ENCODE data around the gene NOVA1.

The NOVA1 gene

DNA sequence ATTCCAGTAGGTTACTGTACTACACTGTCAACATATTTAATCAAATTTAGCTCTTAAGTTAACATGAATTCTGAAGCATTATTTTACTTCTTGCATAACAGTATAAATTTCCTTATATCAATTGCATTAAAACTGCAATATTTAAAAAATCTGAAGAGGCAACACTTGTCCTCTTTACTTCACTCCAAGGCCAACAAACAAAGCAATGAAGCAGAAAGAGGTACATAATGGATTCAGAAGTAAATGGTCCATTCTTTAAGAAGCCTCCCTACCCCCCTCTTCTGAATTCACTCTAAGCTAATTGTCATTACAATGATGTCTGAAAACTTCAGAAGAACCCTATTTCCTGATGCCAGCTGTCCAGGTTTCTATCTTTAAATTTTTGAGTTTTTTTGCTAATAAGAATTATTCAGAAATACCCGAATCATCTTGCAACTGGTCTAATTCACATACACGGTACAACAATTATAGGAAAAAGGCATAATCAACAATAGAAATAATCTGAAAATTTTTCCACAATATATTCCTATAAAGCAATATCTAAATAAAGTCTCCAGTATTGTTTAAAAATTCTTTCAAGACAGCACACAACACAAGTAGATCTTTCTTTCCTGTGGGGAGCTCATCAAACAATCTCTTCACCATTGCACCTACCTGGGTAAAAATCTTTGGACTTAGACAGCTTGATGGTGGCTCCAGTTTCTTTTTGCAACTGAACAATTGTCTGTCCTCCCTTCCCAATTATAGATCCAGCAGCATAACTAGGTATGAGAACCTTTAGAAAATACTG lies 2.9 kb downstream of the NOVA1 start:
- in situ Hi-C loops (cut with MboI; ENCODE audit: low pct_unique_long_range_greater_than_20kb, low sequenced_read_pairs), result no loop called here
- DNase-seq, result no peak

- no peak for DNase-seq
- in situ Hi-C loops (cut with MboI; ENCODE audit: low pct_unique_long_range_greater_than_20kb, low sequenced_read_pairs), result no loop called here
These were observed 3.7 kb downstream of the NOVA1 start for GRCh38 chr14:26594148-26594547.

- in situ Hi-C loops (cut with MboI; ENCODE audit: low pct_unique_long_range_greater_than_20kb, low sequenced_read_pairs), result no loop called here
- no peak for DNase-seq
These were observed 4.5 kb downstream of the NOVA1 start for GRCh38 chr14:26593357-26593756.

- DNase-seq, result no peak
- in situ Hi-C loops (cut with MboI; ENCODE audit: low pct_unique_long_range_greater_than_20kb, low sequenced_read_pairs), result no loop called here
These were observed 7.9 kb downstream of the NOVA1 start for GRCh38 chr14:26589925-26590324.

DNA sequence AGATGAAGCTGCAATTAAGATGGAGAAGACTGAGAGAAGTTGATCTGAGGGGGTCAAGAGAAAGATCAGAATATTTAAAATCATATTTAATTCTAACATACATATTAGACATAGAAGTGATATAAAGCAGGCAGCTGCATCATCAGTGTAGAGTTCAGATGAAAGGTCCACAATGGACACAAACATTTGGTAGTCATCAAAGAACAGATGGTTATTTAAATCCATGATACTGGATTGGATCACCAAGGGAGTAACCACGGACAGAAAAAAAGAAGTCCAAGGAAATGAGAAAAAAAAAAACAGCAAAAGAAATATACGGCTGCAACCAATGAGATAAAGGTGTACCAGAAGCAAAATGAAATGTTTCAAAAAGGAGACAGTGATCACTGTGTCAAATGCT lies 20.1 kb downstream of the NOVA1 start:
- in situ Hi-C loops (cut with MboI; ENCODE audit: low pct_unique_long_range_greater_than_20kb, low sequenced_read_pairs), result no loop called here
- DNase-seq, result no peak

DNA sequence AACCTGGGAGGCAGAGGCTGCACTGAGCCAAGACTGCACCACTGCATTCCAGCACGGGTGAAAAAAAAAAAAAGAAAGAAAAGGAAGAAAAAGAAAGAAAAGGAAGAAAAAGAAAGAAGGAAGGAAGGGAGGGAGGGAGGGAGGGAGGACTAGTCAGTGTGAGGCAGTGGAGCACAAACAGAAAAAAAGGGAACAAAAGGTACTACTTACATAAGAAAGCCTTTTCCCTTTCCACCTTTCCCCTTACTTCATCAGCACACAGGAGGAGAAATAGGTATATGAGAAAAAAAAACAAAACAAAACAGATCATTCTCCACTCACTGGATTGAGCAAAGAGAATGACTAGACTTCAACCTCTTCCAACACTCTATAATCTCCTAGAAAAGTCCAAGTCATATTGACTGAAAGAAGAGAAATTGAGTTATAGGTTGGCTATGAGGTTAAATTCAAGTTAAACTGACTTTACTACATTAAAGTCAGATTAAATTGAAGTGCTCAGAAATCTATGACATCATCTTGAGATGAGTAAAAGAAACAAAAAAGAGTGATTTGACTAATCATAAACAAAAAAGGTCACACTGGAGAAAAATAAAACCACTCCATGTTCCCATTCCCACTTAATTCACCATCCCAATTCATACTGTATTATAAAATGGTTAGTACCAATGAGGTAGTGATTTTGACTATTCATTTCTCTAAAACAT lies 43.6 kb downstream of the NOVA1 start:
- DNase-seq, result no peak
- in situ Hi-C loops (cut with MboI; ENCODE audit: low pct_unique_long_range_greater_than_20kb, low sequenced_read_pairs), result no loop called here

DNA sequence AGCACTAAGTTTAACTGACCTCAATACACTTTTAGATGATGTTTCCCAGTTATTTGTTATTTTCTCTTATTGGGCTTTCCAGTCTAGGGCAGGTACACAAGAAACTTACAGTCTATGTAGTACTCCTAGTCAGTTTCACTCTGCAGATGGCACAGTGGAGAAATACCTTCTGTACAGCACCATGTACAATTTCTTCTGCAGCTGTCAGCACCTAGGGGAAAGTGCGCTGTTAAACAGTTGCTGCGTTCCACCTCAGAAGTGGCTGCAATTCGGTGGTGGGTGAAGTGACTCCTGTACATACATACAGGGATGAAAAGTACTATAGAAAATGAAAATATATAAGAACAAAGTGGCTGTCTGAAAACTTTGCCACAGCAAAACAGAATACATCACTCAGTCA lies 48.3 kb downstream of the NOVA1 start:
- no peak for DNase-seq
- in situ Hi-C loops (cut with MboI; ENCODE audit: low pct_unique_long_range_greater_than_20kb, low sequenced_read_pairs), result no loop called here

- in situ Hi-C loops (cut with MboI; ENCODE audit: low pct_unique_long_range_greater_than_20kb, low sequenced_read_pairs), result no loop called here
These were observed 49.4 kb downstream of the NOVA1 start for GRCh38 chr14:26548406-26548805.

GRCh38 chr14:26538176-26538575 lies 59.7 kb downstream of the NOVA1 start:
- in situ Hi-C loops (cut with MboI; ENCODE audit: low pct_unique_long_range_greater_than_20kb, low sequenced_read_pairs), result no loop called here
- DNase-seq, result no peak

More at GRCh38 chr14:26548406-26548805, 49.4 kb downstream of the NOVA1 start:
- no peak for DNase-seq

- no peak for DNase-seq
- in situ Hi-C loops (cut with MboI; ENCODE audit: low pct_unique_long_range_greater_than_20kb, low sequenced_read_pairs), result no loop called here
These were observed 65.9 kb downstream of the NOVA1 start for GRCh38 chr14:26531894-26532293.

GRCh38 chr14:26528415-26529182 lies 69.2 kb downstream of the NOVA1 start:
- DNase-seq, result no peak
- in situ Hi-C loops (cut with MboI; ENCODE audit: low pct_unique_long_range_greater_than_20kb, low sequenced_read_pairs), result no loop called here

DNA sequence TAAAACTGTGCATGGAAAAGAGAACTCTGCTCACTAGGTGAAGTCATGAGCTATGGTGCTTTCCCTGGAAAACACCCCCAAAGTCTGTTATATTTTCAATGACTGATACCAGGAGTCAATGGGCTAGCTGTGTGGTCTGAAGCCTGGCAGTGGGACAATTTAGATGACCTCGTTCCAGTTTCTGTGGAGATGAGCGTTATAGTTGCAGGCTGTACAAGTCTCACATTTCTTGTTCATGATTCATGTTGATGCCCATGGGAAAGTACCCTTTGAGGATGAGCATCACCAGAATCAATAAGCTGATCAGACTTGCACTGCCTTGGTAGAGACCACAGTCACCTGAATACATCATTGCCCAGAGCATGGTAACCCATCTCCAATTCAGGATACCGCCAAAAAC lies 70.7 kb downstream of the NOVA1 start:
- no peak for DNase-seq
- in situ Hi-C loops (cut with MboI; ENCODE audit: low pct_unique_long_range_greater_than_20kb, low sequenced_read_pairs), result no loop called here

DNA sequence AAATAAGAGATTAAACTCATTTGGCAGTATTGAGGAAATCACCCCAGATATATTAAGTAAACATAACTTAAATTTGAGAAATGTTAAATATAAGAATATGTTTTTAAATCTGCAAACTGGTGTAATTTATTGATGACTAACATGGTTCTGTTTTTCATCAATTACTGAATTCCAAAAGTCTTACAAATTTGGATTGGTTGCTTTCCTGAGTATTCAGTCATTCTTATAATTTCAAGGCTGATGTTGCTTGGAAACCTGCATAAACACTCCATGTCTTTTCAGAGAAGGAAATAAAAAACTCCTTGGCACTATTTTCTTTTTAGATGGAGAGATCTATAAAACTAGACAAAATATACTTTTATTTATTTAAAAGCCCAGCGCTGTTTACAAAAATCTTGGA lies 71.7 kb downstream of the NOVA1 start:
- in situ Hi-C loops (cut with MboI; ENCODE audit: low pct_unique_long_range_greater_than_20kb, low sequenced_read_pairs), result no loop called here
- DNase-seq, result no peak

GRCh38 chr14:26525085-26525484 lies 72.7 kb downstream of the NOVA1 start:
- DNase-seq, result no peak

GRCh38 chr14:26522967-26523366 lies 74.9 kb downstream of the NOVA1 start:
- in situ Hi-C loops (cut with MboI; ENCODE audit: low pct_unique_long_range_greater_than_20kb, low sequenced_read_pairs), result no loop called here
- DNase-seq, result no peak

More at GRCh38 chr14:26525085-26525484, 72.7 kb downstream of the NOVA1 start:
- in situ Hi-C loops (cut with MboI; ENCODE audit: low pct_unique_long_range_greater_than_20kb, low sequenced_read_pairs), result no loop called here

GRCh38 chr14:26517771-26518170 lies 80.1 kb downstream of the NOVA1 start:
- DNase-seq, result no peak
- in situ Hi-C loops (cut with MboI; ENCODE audit: low pct_unique_long_range_greater_than_20kb, low sequenced_read_pairs), result no loop called here

DNA sequence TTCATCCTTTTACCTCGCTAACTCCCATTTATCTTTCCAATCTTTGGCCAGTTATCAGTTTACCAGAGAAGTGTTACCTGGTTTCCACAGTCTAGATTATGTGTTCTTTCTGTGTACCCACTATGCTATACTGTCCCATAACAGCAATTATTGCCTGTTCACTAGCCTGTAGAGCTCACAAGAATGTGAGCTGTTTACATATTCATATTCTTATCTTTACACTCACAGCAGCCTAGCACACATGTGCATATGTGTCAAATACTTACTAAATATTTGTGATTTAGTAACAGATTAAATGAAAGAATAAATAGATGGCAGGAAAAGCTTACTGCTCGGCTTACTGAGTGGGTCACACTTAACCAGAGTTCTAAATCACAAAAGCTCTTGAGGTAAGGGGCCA lies 97.8 kb downstream of the NOVA1 start:
- in situ Hi-C loops (cut with MboI; ENCODE audit: low pct_unique_long_range_greater_than_20kb, low sequenced_read_pairs), result no loop called here
- no peak for DNase-seq

DNA sequence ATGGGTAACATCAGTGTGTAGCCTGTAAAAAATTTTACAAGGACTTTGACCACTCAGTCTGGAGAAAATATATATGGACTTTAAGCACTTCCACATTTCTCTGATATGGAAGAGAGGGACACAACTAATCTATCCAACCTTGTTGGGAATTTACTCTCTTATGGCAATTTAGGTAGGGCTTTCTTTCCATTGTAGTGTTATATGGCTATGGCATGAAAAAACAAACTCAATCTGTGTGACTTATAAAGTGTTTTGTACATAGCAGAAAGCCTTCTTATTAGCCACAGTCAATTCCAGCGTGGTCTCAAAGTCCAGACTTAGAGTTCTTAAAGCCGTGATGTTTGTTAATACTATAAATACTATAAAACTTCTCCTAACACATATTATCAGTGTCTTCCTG lies 98.3 kb downstream of the NOVA1 start:
- DNase-seq, result no peak
- in situ Hi-C loops (cut with MboI; ENCODE audit: low pct_unique_long_range_greater_than_20kb, low sequenced_read_pairs), result no loop called here

DNA sequence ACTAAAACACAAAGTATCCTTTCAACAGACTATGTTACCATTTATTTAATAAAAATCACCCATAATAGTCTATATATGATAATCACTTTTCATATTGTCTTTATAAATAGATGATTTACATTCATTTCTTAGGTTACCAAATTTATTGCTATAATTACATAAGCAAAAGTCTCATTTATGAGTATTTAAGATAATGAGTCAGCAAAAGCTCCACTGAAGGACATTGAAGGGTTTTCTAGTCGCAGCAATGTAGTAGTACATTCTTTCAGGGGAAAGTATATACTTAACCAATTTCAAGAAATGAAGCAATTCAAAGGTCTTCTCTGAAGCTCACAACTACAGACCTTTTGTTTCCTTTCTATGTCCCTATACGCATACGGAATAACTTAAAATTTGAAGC lies 110.9 kb downstream of the NOVA1 start:
- in situ Hi-C loops (cut with MboI; ENCODE audit: low pct_unique_long_range_greater_than_20kb, low sequenced_read_pairs), result no loop called here
- no peak for DNase-seq

DNA sequence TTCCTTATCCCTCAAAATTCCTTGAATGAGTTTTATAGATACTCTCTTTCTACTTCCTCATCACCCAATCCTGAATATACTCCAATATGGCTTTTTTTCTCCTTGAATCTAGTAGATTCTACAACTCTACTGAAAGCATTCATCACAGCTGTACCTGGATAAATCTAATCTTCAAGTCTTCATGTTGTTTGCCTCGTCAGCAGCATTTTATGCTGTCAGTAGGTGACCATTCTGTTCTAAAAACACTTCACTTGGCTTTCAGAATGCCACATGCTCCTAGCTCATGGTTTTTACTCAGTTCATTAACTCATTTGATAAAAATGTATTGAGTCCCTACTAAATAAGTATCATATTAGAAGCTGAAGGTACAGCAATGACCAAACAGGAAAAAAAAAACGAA lies 113.3 kb downstream of the NOVA1 start:
- DNase-seq, result no peak
- in situ Hi-C loops (cut with MboI; ENCODE audit: low pct_unique_long_range_greater_than_20kb, low sequenced_read_pairs), result no loop called here
